ENCODE results near the gene UIMC1. TPM values are rescaled to one million over a fixed set of nuclear protein-coding genes. Genes with fewer than 3 reads are reported as not detected.

UIMC1 gene
- total RNA-seq, 4 donors from 2014 or later, result 40.2 to 56.7 (median 44.6) TPM

DNA sequence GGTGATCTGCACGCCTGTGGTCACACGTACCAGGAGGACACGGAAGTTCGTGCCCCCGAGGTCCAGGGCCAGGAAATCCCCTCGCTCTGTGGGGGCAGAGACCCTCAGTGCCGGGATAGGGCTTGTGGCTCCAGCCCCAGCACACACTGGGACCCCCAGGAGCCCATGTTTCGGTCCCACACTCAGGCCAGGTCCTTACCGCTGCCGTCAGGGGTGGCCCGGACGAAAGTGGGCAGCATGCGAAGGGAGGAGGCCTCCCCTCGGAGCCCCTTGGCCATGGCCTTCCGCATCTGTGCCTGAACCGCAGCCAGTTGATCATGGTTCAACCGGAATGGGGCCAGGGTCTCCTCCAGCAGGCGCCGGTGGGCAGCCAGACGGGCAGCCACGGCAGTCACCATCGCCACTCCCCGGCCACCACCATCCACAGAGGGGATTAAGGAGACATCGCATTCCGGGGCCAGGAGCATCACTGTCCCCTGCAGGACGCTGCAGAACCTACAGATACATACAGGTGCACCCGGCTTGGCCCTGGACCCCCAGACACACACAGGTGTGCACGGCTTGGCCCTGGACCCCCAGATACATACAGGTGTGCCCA, 119.2 kb downstream of the UIMC1 start:
- DNase-seq (ENCODE audit: low spot score in 2 of 2), result no peak
- 86 to 87% methylated on average over 27 to 28 of the region's 28 CpGs for WGBS, 2 donors

DNA sequence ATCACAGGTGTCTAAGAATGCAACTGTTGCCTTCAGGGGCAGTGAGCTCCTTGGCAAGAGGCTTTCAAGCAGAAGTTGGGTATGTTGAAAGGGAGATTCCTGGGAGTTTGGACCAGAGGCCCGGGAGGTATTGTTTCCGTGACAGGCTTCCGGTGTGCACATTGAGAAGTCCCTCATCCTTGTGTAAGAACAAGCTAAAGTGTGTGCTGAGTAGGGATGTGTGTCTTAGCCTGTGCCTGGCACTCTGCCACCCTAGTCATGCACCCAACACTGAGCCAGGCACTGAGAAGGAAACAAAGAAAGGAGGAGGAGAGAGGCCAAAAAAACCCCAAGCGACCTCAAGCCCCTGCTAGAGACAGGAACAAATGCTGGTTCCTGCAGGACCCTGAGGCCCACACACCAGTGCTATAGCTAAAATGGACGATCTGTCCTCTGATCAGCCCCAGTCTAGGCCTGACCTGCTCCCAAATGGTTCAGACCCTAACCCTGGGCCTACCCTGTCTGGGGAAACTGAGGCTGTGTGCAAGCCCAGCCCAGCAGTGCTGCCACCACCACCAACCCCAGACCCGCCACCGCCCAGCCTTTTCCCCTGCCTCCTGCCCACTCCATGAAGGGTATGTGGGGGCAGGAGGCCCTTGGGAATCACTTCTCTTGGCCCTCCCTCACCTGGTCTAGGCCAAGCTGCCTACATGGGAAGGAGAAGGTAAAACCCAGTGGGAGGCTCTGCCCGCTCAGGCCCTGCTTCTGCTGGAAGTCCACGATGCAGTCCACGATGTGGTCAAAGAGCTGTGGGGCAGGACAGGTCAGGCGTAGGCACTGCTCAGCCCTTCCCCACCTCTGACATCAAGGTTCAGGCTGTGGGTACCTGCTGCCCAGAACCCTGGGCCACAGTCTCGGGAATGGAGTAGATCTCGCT, 120.0 kb downstream of the UIMC1 start:
- Histone ChIP-seq H3K9me3 (no peaks in the 10 kb centered on the region), H3K4me3 (no peak overlapping the region), H3K4me1 (no peaks in the 10 kb centered on the region), H3K27ac (no peak overlapping the region), H3K27me3 (no peaks in the 10 kb centered on the region), H3K36me3 (peaks cover 0 to 3% (median 0%) of the 10 kb centered on the region in 3 donors)
- DNase-seq (ENCODE audit: low spot score in 2 of 2), result no peak
- WGBS, 2 donors, result 86 to 89% methylated on average over 11 to 13 of the region's 13 CpGs
- TF ChIP-seq EP300 (IDR thresholded peaks at IDR 0.05) (no peak), POLR2A (IDR thresholded peaks at IDR 0.05) (no peak)
- TF ChIP-seq, protein P1, sequence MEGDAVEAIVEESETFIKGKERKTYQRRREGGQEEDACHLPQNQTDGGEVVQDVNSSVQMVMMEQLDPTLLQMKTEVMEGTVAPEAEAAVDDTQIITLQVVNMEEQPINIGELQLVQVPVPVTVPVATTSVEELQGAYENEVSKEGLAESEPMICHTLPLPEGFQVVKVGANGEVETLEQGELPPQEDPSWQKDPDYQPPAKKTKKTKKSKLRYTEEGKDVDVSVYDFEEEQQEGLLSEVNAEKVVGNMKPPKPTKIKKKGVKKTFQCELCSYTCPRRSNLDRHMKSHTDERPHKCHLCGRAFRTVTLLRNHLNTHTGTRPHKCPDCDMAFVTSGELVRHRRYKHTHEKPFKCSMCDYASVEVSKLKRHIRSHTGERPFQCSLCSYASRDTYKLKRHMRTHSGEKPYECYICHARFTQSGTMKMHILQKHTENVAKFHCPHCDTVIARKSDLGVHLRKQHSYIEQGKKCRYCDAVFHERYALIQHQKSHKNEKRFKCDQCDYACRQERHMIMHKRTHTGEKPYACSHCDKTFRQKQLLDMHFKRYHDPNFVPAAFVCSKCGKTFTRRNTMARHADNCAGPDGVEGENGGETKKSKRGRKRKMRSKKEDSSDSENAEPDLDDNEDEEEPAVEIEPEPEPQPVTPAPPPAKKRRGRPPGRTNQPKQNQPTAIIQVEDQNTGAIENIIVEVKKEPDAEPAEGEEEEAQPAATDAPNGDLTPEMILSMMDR (IDR thresholded peaks at IDR 0.05), result no peak

More for the DNA sequence above, 119.2 kb downstream of the UIMC1 start:
- H3K9me3 ChIP-seq, result no peaks in the 10 kb centered on the region
- no peaks in the 10 kb centered on the region for H3K36me3 ChIP-seq
- H3K27ac ChIP-seq, result no peak overlapping the region
- no peaks in the 10 kb centered on the region for H3K27me3 ChIP-seq
- no peak overlapping the region for H3K4me3 ChIP-seq
- H3K4me1 ChIP-seq, result no peaks in the 10 kb centered on the region
- TF ChIP-seq, protein P1 (IDR thresholded peaks at IDR 0.05), result no peak
- TF ChIP-seq EP300 (IDR thresholded peaks at IDR 0.05) (no peak), POLR2A (IDR thresholded peaks at IDR 0.05) (no peak)

DNA sequence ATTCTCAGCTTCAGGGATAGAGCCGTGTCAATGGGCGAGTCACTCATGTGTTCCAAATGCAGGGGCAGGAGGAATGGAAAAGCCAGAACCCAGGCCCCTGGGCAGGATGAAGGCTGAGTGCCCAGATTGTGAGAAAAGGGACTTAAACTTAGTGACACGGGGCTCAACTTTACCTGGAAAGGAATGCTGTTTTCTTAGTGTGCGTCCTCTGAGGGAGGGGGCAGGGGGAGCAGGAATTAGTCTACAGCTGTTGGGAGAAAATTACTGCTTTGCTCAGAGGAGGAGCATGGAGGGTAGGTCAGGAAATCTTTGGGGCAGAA, 122.0 kb downstream of the UIMC1 start:
- H3K36me3 ChIP-seq, result peaks cover 0 to 9% (median 0%) of the 10 kb centered on the region in 3 donors
- TF ChIP-seq POLR2A (IDR thresholded peaks at IDR 0.05), result no peak
- TF ChIP-seq EP300 (IDR thresholded peaks at IDR 0.05), result no peak
- TF ChIP-seq, protein P1 (IDR thresholded peaks at IDR 0.05), result no peak
- WGBS, 2 donors, result 40 to 49% methylated on average over 4 of the region's 4 CpGs
- H3K27me3 ChIP-seq, result no peaks in the 10 kb centered on the region
- no peak overlapping the region for H3K27ac ChIP-seq
- DNase-seq (ENCODE audit: low spot score in 2 of 2), result no peak
- H3K9me3 ChIP-seq, result no peaks in the 10 kb centered on the region
- no peak overlapping the region for H3K4me3 ChIP-seq
- no peaks in the 10 kb centered on the region for H3K4me1 ChIP-seq

DNA sequence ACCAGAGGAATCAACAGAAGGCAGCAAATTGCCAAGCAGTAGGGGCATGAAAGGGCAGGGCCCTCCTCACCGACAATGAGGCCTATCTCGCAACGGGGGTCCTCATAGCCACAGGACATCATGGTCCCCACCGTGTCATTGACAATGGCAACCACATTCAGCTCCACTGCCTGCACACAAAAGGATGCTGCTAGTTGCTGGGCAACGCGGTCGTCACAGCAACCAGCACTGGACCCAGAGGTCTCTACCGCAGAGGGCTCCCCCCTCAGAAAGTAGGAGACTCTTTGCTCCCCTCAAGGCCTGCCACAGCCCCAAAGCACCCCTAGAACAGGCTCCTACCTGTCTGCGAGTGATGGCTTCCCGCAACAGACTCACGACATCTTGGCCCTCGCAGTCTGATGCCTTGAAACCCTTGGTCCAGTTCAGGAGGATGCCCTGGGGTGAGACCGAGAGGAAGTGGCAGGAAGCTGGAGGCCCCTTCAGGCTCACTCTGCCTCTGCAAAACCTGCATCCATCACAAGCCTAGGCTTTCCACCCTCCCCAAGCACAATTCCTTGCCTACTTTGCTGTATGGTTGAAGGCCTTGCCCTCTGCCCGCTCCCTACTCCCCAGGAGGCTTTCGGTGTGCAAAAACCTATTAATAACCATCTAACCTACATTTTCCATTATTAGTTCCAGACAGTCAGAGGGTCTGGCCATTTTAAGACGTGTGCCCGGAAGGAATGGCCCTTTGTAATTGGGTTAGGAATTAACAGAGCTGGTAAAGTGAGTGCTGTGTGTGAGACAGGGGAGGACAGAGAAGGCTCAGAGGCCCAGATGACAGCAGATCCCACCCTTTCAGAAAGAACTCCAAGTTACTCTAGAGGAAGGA, 122.6 kb downstream of the UIMC1 start:
- no peaks in the 10 kb centered on the region for H3K27me3 ChIP-seq
- peaks cover 0 to 9% (median 0%) of the 10 kb centered on the region in 3 donors for H3K36me3 ChIP-seq
- H3K9me3 ChIP-seq, result no peaks in the 10 kb centered on the region
- DNase-seq (ENCODE audit: low spot score in 2 of 2), result no peak
- no peaks in the 10 kb centered on the region for H3K4me1 ChIP-seq
- TF ChIP-seq EP300 (IDR thresholded peaks at IDR 0.05) (no peak), POLR2A (IDR thresholded peaks at IDR 0.05) (no peak)
- TF ChIP-seq, protein P1 (IDR thresholded peaks at IDR 0.05), result no peak
- WGBS, 2 donors, result 68 to 73% methylated on average over 15 to 17 of the region's 17 CpGs
- H3K27ac ChIP-seq, result no peak overlapping the region
- H3K4me3 ChIP-seq, result no peak overlapping the region

Measured in tibial nerve (tissue), 4 donors.